IMR-90 (cell line): Measurements from ENCODE around the gene FUT8. TPM values are rescaled to one million over a fixed set of nuclear protein-coding genes. Genes with fewer than 3 reads are reported as not detected.

Source experiments
- ATAC-seq: fragments of 200-7000 bp; cut with Tn5 transposase; 2 replicates; pipeline ENCODE4 v1.9.1; 2020; ENCODE audit warnings: low read depth, mild to moderate bottlenecking, moderate library complexity
- BruUV-seq: library from RNA; stranded (reverse); fragments of 400-500 nt; replicated peaks from 2 replicates; lab custom pipeline; 2021; lab: Mats Ljungman, UMichigan
- CTCF ChIA-PET: fragments of 300-600 bp; formaldehyde crosslinking; extraction: SDS; loops from one replicate; lab custom pipeline; 2021; ENCODE audit warnings: antibody characterized with exemption; lab: Yijun Ruan, JAX
- POLR2A ChIA-PET: fragments of 300-600 bp; sonication (Branson Sonifier 250); formaldehyde crosslinking; loops from one replicate; lab custom pipeline; 2022; ENCODE audit warnings: antibody characterized with exemption; ENCODE audit not compliant: unreplicated experiment; lab: Charles Lee
- DNase-seq: peaks from one replicate; pipeline ENCODE4 v3.0.0; 2013
- H2AFZ ChIP-seq: replicated peaks from 2 replicates; pipeline ENCODE3; 2013; ENCODE audit warnings: low read length, mild to moderate bottlenecking; ENCODE audit not compliant: poor library complexity
- H2AK5ac ChIP-seq: 2 replicates; pipeline ENCODE4 v1.6.1; 2013; ENCODE audit warnings: low read depth, low read length, inconsistent platforms
- H2AK9ac ChIP-seq: replicated peaks from 2 replicates; pipeline ENCODE3; 2013; ENCODE audit warnings: mild to moderate bottlenecking, low read depth, low read length, moderate library complexity; ENCODE audit not compliant: poor library complexity
- H2BK120ac ChIP-seq: 2 replicates; pipeline ENCODE4 v1.6.1; 2013; ENCODE audit warnings: low read depth, low read length, inconsistent platforms
- H2BK15ac ChIP-seq: 3 replicates; pipeline ENCODE4 v1.6.1; 2013; ENCODE audit warnings: low read depth, low read length, inconsistent platforms
- H2BK20ac ChIP-seq: 2 replicates; pipeline ENCODE4 v1.6.1; 2013; ENCODE audit warnings: low read depth, mild to moderate bottlenecking, inconsistent platforms, low read length, moderate library complexity
- H2BK5ac ChIP-seq: 2 replicates; pipeline ENCODE4 v1.6.1; 2013; ENCODE audit warnings: mild to moderate bottlenecking, low read depth, low read length, inconsistent platforms; ENCODE audit not compliant: poor library complexity, severe bottlenecking
- H3K14ac ChIP-seq: replicated peaks from 2 replicates; pipeline ENCODE4 v1.6.1; 2013; ENCODE audit warnings: low read depth, low read length, inconsistent platforms
- H3K18ac ChIP-seq: 2 replicates; pipeline ENCODE4 v1.6.1; 2013; ENCODE audit warnings: low read depth, low read length, control low read depth
- H3K23ac ChIP-seq: 2 replicates; pipeline ENCODE4 v1.6.1; 2013; ENCODE audit warnings: low read depth, low read length, inconsistent platforms
- H3K27ac ChIP-seq: 2 replicates; pipeline ENCODE4 v1.5.1; 2013; ENCODE audit warnings: mild to moderate bottlenecking, control low read depth, low read length; ENCODE audit not compliant: insufficient read depth
- H3K27me3 ChIP-seq: 2 replicates; pipeline ENCODE4 v1.6.1; 2013; ENCODE audit warnings: low read length; ENCODE audit not compliant: control insufficient read depth, insufficient read depth
- H3K36me3 ChIP-seq: 2 replicates; pipeline ENCODE4 v1.6.1; 2013; ENCODE audit warnings: low read length, mixed read lengths; ENCODE audit not compliant: control insufficient read depth, insufficient read depth
- H3K4ac ChIP-seq: 2 replicates; pipeline ENCODE4 v1.6.1; 2013; ENCODE audit warnings: low read depth, low read length, inconsistent platforms
- H3K4me1 ChIP-seq: 2 replicates; pipeline ENCODE4 v1.6.1; 2013; ENCODE audit warnings: low read length, mixed read lengths; ENCODE audit not compliant: control insufficient read depth, insufficient read depth
- H3K4me2 ChIP-seq: 2 replicates; pipeline ENCODE4 v1.6.1; 2013; ENCODE audit warnings: low read depth, mild to moderate bottlenecking, control low read depth, low read length, moderate library complexity
- H3K4me3 ChIP-seq: 2 replicates; pipeline ENCODE4 v1.5.1; 2013; ENCODE audit warnings: low read depth, mild to moderate bottlenecking, control low read depth, low read length, moderate library complexity; ENCODE audit not compliant: insufficient read depth
- H3K56ac ChIP-seq: 2 replicates; pipeline ENCODE4 v1.6.1; 2013; ENCODE audit warnings: low read length, inconsistent platforms; ENCODE audit not compliant: insufficient read depth; ENCODE audit errors: extremely low read depth
- H3K79me1 ChIP-seq, 2 experiments: 2 replicates each; pipeline ENCODE4 v1.6.1; 2013; ENCODE audit warnings: low read length in 2 of 2, inconsistent platforms in 1 of 2, low read depth in 1 of 2
- H3K9ac ChIP-seq: 2 replicates; pipeline ENCODE4 v1.6.1; 2013; ENCODE audit warnings: low read depth, low read length, control low read depth
- H3K9me1 ChIP-seq: 2 replicates; pipeline ENCODE4 v1.6.1; 2013; ENCODE audit warnings: low read length, inconsistent platforms; ENCODE audit not compliant: insufficient read depth
- H3K9me3 ChIP-seq: 2 replicates; pipeline ENCODE4 v1.6.1; 2013; ENCODE audit warnings: low read length; ENCODE audit not compliant: control insufficient read depth, insufficient read depth
- H4K20me1 ChIP-seq: 2 replicates; pipeline ENCODE4 v1.6.1; 2013; ENCODE audit warnings: low read length, inconsistent platforms; ENCODE audit not compliant: insufficient read depth
- H4K5ac ChIP-seq: 2 replicates; pipeline ENCODE4 v1.6.1; 2013; ENCODE audit warnings: mild to moderate bottlenecking, low read depth, low read length, control low read depth
- H4K8ac ChIP-seq, 2 experiments: 2 replicates each; pipeline ENCODE4 v1.6.1; 2013; ENCODE audit warnings: low read depth in 2 of 2, low read length in 2 of 2, control low read depth in 1 of 2, inconsistent platforms in 1 of 2
- H4K91ac ChIP-seq: 2 replicates; pipeline ENCODE4 v1.6.1; 2013; ENCODE audit warnings: low read depth, low read length, inconsistent platforms; ENCODE audit not compliant: insufficient read depth
- BHLHE40 ChIP-seq: fragments of 150-350 bp; IDR thresholded peaks from 2 replicates; pipeline ENCODE4 v1.6.1; 2016; ENCODE audit warnings: mild to moderate bottlenecking, low read depth, low read length
- CEBPB ChIP-seq: IDR thresholded peaks from 2 replicates; pipeline ENCODE4 v1.6.1; 2012; ENCODE audit warnings: low read depth, low read length, improper control_type of control experiment
- MAFK ChIP-seq: IDR thresholded peaks from 2 replicates; pipeline ENCODE4 v1.6.1; 2012; ENCODE audit warnings: low read depth, low read length, improper control_type of control experiment
- SMC3 ChIP-seq: fragments of 150-350 bp; IDR thresholded peaks from 2 replicates; pipeline ENCODE4 v1.6.1; 2016; ENCODE audit warnings: low read depth, mild to moderate bottlenecking, antibody characterized with exemption, low read length, moderate library complexity
- USF2 ChIP-seq: fragments of 150-350 bp; IDR thresholded peaks from 2 replicates; pipeline ENCODE4 v1.6.1; 2017; ENCODE audit warnings: mild to moderate bottlenecking, antibody characterized with exemption, low read length, low read depth
- WGBS, 2 experiments: methylation state at CpG; one replicate each; pipeline versions ENCODE4 v1.1.5 to v1.1.7; 2013; ENCODE audit warnings: missing lambda C conversion rate in 2 of 2; ENCODE audit not compliant: insufficient read length in 1 of 2; ENCODE audit errors: extremely low coverage in 2 of 2; 5-methylcytosine and 5-hydroxymethylcytosine counted together
- dilution Hi-C: fragments of 300-500 bp; cut with HindIII; formaldehyde crosslinking; loops from one replicate; pipeline ENCODE4 v1.14.3; 2018; ENCODE audit warnings: low sequenced_read_pairs; ENCODE audit not compliant: unreplicated experiment
- in situ Hi-C: fragments of 300-500 bp; cut with MboI; formaldehyde crosslinking; loops from 3 replicates; pipeline ENCODE4 v1.14.3; 2019; ENCODE audit warnings: low sequenced_read_pairs, inconsistent platforms, mixed read lengths
- intact Hi-C: fragments of 100-400 bp; cut with micrococcal nuclease; formaldehyde crosslinking; loops from 2 replicates; pipeline ENCODE4 v1.10.0; 2022
- polyA plus RNA-seq, 3 experiments: library from polyadenylated mRNA; depleted of rRNA; stranded (reverse); fragments of >200 nt; gene quantifications; 2 replicates each; pipeline ENCODE4 v1.2.3, GENCODE V29; 2012; ENCODE audit warnings: low replicate concordance in 1 of 3
- total RNA-seq: library from RNA; depleted of rRNA; stranded (reverse); fragments of >200 nt; gene quantifications from 2 replicates; pipeline ENCODE4 v1.2.3, GENCODE V29; 2012

Gene FUT8
- total and polyA plus RNA-seq, 2 of the 4 experiments (the other 2 are of a cell fraction) = 15.6 to 72.9 TPM

- Histone ChIP-seq H3K4me2 (no peak overlapping the region), H2BK20ac (no peak overlapping the region), H3K4me3 (no peak overlapping the region), H3K4ac (no peak overlapping the region), H4K91ac (no peak overlapping the region), H4K8ac (no peak overlapping the region), H3K9me3 (no peaks in the 10 kb centered on the region), H2BK120ac (no peak overlapping the region), H2BK5ac (no peak overlapping the region), H3K9ac (no peak overlapping the region), H3K18ac (no peak overlapping the region), H4K20me1 (no peaks in the 10 kb centered on the region), H3K14ac (no peak overlapping the region), H2AK5ac (no peak overlapping the region), H2AFZ (no peak overlapping the region), H3K36me3 (no peaks in the 10 kb centered on the region), H3K23ac (no peak overlapping the region), H3K27ac (no peak overlapping the region), H3K27me3 (no peaks in the 10 kb centered on the region), H3K4me1 (no peaks in the 10 kb centered on the region), H3K79me1 (peaks cover 33 to 35% of the 10 kb centered on the region in 2 experiments), H2AK9ac (no peak overlapping the region), H3K56ac (no peak overlapping the region), H4K5ac (no peak overlapping the region), H3K9me1 (no peaks in the 10 kb centered on the region), H2BK15ac (no peak overlapping the region)
- TF ChIP-seq MAFK (no peak), CEBPB (no peak), BHLHE40 (no peak), SMC3 (no peak), USF2 (no peak)
- BruUV-seq = no TSS peak
- DNase-seq = no peak
- CTCF ChIA-PET = interaction anchor here (0.9 kb wide), 1 partner anchor 375 kb away, joined by 3 read pairs; no protein-coding TSS in a partner anchor
- intact Hi-C loops = no loop called here
- no peak; the same call in 1 of the 2 replicates for ATAC-seq
- in situ Hi-C loops = no loop called here
- dilution Hi-C loops = no loop called here
- WGBS, 2 experiments = no CpG with 5 or more reads among the region's 1 CpG
- POLR2A ChIA-PET = no interaction called here
Observed at GRCh38 chr14:65449647-65450046, 37.1 kb downstream of the FUT8 start.
